ENCODE results near the gene TRPM4. TPM values are rescaled to one million over a fixed set of nuclear protein-coding genes. Genes with fewer than 3 reads are reported as not detected.

The TRPM4 gene
- total RNA-seq, 1 donor from 2014 or later, result 63.4 TPM

DNA sequence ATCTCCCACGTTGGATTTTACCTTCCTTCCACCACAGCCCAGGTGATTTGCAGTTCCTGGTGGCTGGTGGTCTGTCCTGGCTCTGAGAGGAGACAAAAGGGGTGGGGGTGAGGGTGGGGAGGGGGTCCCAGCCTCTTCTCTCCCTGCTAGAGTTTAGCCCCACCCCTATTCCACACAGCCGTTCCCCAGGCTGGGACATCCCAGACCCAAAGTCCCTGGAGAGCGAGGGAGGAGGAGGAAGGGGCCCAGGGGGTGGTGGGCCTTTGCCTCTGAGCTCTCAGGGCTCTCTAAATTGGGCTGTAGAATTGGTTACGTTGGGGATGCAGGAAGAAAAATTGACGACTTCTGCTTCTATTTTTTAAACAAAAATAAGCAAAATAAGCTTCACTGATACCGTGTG, 85.5 kb downstream of the TRPM4 start:
- no peaks in the 10 kb centered on the region for H3K9me3 ChIP-seq
- no peaks in the 10 kb centered on the region for H3K4me1 ChIP-seq
- no peak overlapping the region for H3K27ac ChIP-seq
- TF ChIP-seq, protein P1, sequence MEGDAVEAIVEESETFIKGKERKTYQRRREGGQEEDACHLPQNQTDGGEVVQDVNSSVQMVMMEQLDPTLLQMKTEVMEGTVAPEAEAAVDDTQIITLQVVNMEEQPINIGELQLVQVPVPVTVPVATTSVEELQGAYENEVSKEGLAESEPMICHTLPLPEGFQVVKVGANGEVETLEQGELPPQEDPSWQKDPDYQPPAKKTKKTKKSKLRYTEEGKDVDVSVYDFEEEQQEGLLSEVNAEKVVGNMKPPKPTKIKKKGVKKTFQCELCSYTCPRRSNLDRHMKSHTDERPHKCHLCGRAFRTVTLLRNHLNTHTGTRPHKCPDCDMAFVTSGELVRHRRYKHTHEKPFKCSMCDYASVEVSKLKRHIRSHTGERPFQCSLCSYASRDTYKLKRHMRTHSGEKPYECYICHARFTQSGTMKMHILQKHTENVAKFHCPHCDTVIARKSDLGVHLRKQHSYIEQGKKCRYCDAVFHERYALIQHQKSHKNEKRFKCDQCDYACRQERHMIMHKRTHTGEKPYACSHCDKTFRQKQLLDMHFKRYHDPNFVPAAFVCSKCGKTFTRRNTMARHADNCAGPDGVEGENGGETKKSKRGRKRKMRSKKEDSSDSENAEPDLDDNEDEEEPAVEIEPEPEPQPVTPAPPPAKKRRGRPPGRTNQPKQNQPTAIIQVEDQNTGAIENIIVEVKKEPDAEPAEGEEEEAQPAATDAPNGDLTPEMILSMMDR (IDR thresholded peaks at IDR 0.05), result no peak
- H3K4me3 ChIP-seq, result no peak overlapping the region
- DNase-seq (ENCODE audit: low spot score in 2 of 2), result no peak
- intact Hi-C loops (cut with DNase I), result no loop called here
- H3K36me3 ChIP-seq, result no peaks in the 10 kb centered on the region
- no peaks in the 10 kb centered on the region for H3K27me3 ChIP-seq

- intact Hi-C loops (cut with DNase I), result no loop called here
- DNase-seq (ENCODE audit: low spot score in 2 of 2), result no peak
- TF ChIP-seq, protein P1 (IDR thresholded peaks at IDR 0.05), result no peak
These were observed 86.1 kb downstream of the TRPM4 start for GRCh38 chr19:49243726-49244125.

GRCh38 chr19:49244256-49244655, 86.7 kb downstream of the TRPM4 start:
- DNase-seq (ENCODE audit: low spot score in 2 of 2), result no peak
- H3K9me3 ChIP-seq, result no peaks in the 10 kb centered on the region
- TF ChIP-seq, protein P1 (IDR thresholded peaks at IDR 0.05), result no peak
- no peak overlapping the region for H3K4me3 ChIP-seq
- H3K4me1 ChIP-seq, result no peaks in the 10 kb centered on the region
- no peaks in the 10 kb centered on the region for H3K27me3 ChIP-seq
- intact Hi-C loops (cut with DNase I), result no loop called here
- no peaks in the 10 kb centered on the region for H3K36me3 ChIP-seq
- H3K27ac ChIP-seq, result no peak overlapping the region

More at GRCh38 chr19:49243726-49244125, 86.1 kb downstream of the TRPM4 start:
- H3K9me3 ChIP-seq, result no peaks in the 10 kb centered on the region
- no peak overlapping the region for H3K4me3 ChIP-seq
- H3K4me1 ChIP-seq, result no peaks in the 10 kb centered on the region
- no peaks in the 10 kb centered on the region for H3K27me3 ChIP-seq
- H3K36me3 ChIP-seq, result no peaks in the 10 kb centered on the region
- no peak overlapping the region for H3K27ac ChIP-seq

DNA sequence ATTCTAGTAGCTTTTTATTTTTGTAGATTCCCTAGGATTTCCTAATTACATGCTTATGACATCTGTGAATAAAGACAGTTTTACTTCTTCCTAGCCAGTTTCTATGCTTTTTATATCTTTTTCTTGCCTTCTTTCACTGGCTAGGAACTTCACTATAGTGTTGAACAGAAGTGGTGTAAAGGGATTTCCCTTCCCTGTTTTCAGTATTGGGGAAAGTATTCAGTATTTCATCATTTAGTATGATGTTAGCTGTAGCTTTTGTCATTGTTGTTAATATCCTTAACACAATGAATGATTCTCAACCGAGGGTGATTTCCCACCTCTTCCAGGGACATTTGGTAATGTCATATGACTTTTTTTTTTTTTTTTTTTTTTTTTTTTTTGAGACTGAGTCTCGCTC, 90.1 kb downstream of the TRPM4 start:
- no peaks in the 10 kb centered on the region for H3K27me3 ChIP-seq
- intact Hi-C loops (cut with DNase I), result no loop called here
- H3K9me3 ChIP-seq, result no peaks in the 10 kb centered on the region
- peaks cover 0 to 3% of the 10 kb centered on the region in 2 donors for H3K36me3 ChIP-seq
- no peak for DNase-seq (ENCODE audit: low spot score in 2 of 2)
- TF ChIP-seq, protein P1 (IDR thresholded peaks at IDR 0.05), result no peak
- no peak overlapping the region for H3K4me3 ChIP-seq
- H3K27ac ChIP-seq, result no peak overlapping the region
- H3K4me1 ChIP-seq, result no peaks in the 10 kb centered on the region

DNA sequence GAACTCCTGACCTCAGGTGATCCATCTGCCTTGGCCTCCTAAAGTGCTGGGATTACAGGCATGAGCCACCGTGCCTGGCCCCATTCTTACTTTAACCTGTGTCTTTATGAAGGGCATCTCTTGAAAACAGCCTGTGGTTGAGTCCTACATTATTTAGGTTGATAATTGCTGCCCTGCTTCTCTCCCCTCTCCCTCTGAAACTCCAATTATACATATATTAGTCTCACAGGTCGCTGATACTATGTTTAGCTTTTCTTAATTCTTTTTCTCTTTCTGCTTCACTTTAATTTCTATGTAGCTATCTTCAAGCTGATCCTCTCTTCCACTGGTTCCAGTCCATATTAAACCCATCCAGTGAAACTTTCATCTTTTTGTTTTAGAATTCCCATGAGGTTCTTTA, 92.3 kb downstream of the TRPM4 start:
- intact Hi-C loops (cut with DNase I), result no loop called here
- H3K9me3 ChIP-seq, result no peaks in the 10 kb centered on the region
- no peak overlapping the region for H3K27ac ChIP-seq

More for the DNA sequence above, 92.3 kb downstream of the TRPM4 start:
- Histone ChIP-seq H3K36me3 (peaks cover 0 to 3% of the 10 kb centered on the region in 2 donors), H3K4me1 (no peaks in the 10 kb centered on the region), H3K27me3 (no peaks in the 10 kb centered on the region), H3K4me3 (no peak overlapping the region)
- no peak for DNase-seq (ENCODE audit: low spot score in 2 of 2)
- TF ChIP-seq, protein P1 (IDR thresholded peaks at IDR 0.05), result no peak

Measured in ascending aorta (tissue), 2 donors.